Kidney capillary endothelial cell (primary cell): Measurements from ENCODE around the gene AKR7A3.
"Not testable (repeated sequence)": the region's sequence is repeated elsewhere in the genome, so short reads cannot be mapped to it uniquely, and the experiment has no call there.

ENCODE experiments used
- DNase-seq: peaks from one replicate; pipeline ENCODE4 v3.0.0-alpha.2; 2018; ENCODE audit warnings: low spot score

AKR7A3 gene

GRCh38 chr1:19287436-19288185 is 959 bp downstream of the AKR7A3 start:
- no peak for DNase-seq

GRCh38 chr1:19285807-19286206 is 2.8 kb downstream of the AKR7A3 start:
- DNase-seq, result not testable (repeated sequence)

- not testable (repeated sequence) for DNase-seq
Measured at GRCh38 chr1:19285366-19285765, 3.2 kb downstream of the AKR7A3 start.

- no peak for DNase-seq
Measured at GRCh38 chr1:19284881-19285280, 3.7 kb downstream of the AKR7A3 start.

GRCh38 chr1:19283891-19284290 is 4.7 kb downstream of the AKR7A3 start:
- no peak for DNase-seq

GRCh38 chr1:19274636-19275035 is 13.9 kb downstream of the AKR7A3 start:
- DNase-seq, result no peak

- not testable (repeated sequence) for DNase-seq
Measured at GRCh38 chr1:19273844-19274531, 14.6 kb downstream of the AKR7A3 start.

- no peak for DNase-seq
Measured at GRCh38 chr1:19273106-19273843, 15.3 kb downstream of the AKR7A3 start.

- DNase-seq, result no peak
Measured at GRCh38 chr1:19272064-19272463, 16.5 kb downstream of the AKR7A3 start.

GRCh38 chr1:19270343-19270730 is 18.2 kb downstream of the AKR7A3 start:
- not testable (repeated sequence) for DNase-seq

GRCh38 chr1:19269427-19270342 is 18.9 kb downstream of the AKR7A3 start:
- DNase-seq, result not testable (repeated sequence)

GRCh38 chr1:19268445-19268844 is 20.1 kb downstream of the AKR7A3 start:
- DNase-seq, result no peak

- DNase-seq, result no peak
Measured at GRCh38 chr1:19262744-19263143, 25.8 kb downstream of the AKR7A3 start.

GRCh38 chr1:19262047-19262446 is 26.5 kb downstream of the AKR7A3 start:
- DNase-seq, result no peak

GRCh38 chr1:19260211-19261138 is 28.1 kb downstream of the AKR7A3 start:
- DNase-seq, result peak; percentile 9

GRCh38 chr1:19258353-19258752 is 30.2 kb downstream of the AKR7A3 start:
- no peak for DNase-seq

GRCh38 chr1:19257178-19257914 is 31.2 kb downstream of the AKR7A3 start:
- no peak for DNase-seq

GRCh38 chr1:19256301-19256700 is 32.3 kb downstream of the AKR7A3 start:
- not testable (repeated sequence) for DNase-seq

GRCh38 chr1:19255288-19255687 is 33.3 kb downstream of the AKR7A3 start:
- DNase-seq, result no peak

- DNase-seq, result no peak
Measured at GRCh38 chr1:19254416-19254815, 34.2 kb downstream of the AKR7A3 start.
